ENCODE data around the gene LRG1.
"Not testable (repeated sequence)": the region's sequence is repeated elsewhere in the genome, so short reads cannot be mapped to it uniquely, and the experiment has no call there.

The LRG1 gene

GRCh38 chr19:4550479-4551050 lies 10.7 kb upstream of the LRG1 start:
- DNase-seq (ENCODE audit: low read depth in 2 of 2): no peak

DNA sequence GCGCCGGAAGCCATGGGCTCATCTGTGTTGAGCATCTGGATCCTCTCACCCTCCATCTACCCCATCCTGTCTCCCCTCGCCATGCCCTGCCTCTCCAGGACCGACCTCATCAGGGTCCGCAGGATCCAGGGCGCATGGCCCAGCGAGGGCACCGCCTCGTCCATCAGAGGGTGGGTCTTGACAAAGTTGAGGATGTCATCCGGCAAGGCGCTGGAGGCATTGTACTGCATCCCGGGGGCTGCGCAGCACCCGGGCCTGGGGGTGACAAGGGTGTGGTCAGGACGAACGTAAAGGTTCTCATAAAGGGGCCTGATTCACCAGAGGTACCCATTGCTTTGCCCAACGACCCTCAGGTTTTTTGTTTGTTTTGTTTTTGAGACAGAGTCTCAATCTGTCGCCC lies 10.2 kb upstream of the LRG1 start:
- no peak for DNase-seq (ENCODE audit: low read depth in 2 of 2)

DNA sequence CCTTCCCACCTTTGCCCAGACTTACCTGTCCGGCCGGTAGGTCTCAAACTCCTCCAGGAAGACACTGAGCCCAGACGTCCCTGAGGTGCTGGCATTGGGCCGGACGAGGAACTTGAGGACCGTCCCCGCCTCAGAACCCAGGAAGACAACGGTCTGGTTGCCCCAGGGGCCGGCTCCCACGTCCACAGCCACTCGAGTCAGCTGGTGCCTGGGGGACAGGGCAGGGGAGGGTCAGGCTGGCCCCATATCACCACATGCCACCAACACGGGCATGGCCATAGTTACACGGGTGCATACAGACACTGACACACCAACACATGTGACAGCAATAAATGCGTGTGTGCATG lies 8.4 kb upstream of the LRG1 start:
- DNase-seq (ENCODE audit: low read depth in 2 of 2): no peak

GRCh38 chr19:4547303-4548237 lies 7.7 kb upstream of the LRG1 start:
- no peak for DNase-seq (ENCODE audit: low read depth in 2 of 2)

DNA sequence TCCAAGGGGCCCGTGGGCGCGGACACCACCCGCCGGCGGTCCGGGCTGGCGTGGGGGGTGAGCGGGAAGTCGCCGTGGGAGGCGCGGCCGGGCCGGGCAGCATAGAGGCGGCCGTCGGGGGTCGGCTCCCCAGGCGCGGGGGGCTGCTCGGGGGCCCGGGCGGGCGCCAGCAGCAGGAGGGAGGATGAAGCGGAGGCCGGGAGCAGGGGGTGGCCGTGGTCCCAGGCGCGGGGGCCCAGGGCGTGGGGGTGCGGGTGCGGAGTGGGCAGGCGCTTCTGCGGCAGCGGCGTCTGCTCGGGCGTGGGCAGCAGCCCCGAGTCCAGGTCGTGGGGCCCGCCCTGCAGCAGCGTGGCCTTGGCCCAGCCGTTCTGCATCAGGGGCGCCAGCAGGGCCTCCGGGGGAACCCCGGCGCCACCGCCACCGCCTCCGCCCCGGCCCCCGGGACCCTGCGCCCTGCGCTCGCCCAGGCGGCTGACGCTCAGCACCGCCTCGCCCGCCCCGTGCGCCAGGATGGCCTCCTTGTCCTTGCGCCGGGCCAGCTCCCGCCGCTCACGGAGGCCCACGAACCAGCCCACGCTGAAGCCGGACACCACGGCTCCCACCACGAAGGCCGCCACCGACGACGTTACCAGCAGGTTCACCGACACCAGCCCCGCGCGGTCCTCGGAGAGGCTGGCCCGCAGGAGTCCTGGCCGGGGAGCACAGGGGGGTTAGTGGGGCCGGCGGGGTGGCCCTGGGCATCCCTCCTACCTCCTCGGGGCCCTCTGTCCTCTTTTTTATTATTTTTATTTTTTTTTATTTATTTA lies 4.2 kb upstream of the LRG1 start:
- no peak for DNase-seq (ENCODE audit: low read depth in 2 of 2)

GRCh38 chr19:4542896-4543841 lies 3.3 kb upstream of the LRG1 start:
- DNase-seq (ENCODE audit: low read depth in 2 of 2): no peak

GRCh38 chr19:4541806-4542145 lies 1.9 kb upstream of the LRG1 start:
- not testable (repeated sequence) for DNase-seq (ENCODE audit: low read depth in 2 of 2)

- no peak for DNase-seq (ENCODE audit: low read depth in 2 of 2)
Measured at GRCh38 chr19:4541114-4541805, 1.4 kb upstream of the LRG1 start.

DNA sequence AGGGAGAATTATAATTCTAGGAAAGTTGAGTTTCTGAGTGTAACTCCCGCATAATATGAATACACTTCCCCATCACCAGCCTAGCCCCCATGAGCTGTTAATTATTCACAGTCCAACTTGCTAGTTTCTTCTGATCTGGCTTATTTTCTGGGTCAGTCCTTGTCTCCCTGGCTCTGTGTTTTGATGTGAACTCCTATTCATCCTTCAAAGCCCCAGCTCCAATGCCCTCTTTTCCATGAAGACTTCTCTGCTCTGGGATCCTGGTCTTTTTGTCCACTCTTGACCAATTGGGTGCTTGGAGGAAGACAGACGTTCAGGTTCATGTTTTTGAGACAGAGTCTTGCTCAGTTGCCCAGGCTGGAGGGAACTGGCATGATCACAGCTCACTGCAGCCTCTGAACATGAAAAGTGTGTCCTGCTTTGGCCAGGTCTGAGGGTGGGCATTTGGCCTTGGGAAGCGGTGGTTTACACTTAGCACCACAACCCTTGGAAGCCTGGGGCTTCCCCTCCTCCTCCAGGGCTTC lies 605 bp downstream of the LRG1 start:
- no peak for DNase-seq (ENCODE audit: low read depth in 2 of 2)

- no peak for DNase-seq (ENCODE audit: low read depth in 2 of 2)
Measured at GRCh38 chr19:4538601-4538954, 1.3 kb downstream of the LRG1 start.

DNA sequence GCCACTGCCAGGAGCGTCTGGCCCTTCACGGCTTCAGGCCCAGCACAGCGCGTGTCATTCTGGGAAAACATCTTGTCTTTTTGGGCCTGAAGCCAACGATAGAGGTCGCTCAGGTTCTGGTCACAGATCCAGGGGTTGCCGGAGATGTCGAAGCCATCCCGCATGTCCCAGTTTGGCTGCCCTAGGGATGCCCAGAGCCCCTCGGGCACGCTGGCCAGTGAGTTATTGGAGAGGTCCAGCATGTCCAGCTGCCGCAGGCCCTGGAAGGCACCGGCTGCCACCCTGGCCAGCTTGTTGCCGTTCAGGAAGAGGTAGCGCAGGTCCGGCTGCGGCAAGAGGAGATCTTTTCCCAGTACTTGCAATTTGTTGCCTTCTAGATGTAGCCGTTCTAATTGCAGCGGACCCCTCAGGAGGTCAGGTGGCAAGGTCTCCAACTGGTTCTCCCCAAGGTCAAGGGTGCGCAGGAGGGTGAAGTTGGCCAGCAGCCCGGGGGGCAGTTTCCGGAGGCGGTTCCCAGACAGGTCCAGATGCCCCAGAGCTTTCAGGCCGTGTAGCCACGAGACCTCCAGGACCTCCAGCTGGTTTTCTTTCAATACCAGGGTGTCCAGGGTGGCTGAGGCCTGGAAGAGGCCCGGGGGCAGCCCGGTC lies 1.8 kb downstream of the LRG1 start:
- DNase-seq (ENCODE audit: low read depth in 2 of 2): no peak

DNA sequence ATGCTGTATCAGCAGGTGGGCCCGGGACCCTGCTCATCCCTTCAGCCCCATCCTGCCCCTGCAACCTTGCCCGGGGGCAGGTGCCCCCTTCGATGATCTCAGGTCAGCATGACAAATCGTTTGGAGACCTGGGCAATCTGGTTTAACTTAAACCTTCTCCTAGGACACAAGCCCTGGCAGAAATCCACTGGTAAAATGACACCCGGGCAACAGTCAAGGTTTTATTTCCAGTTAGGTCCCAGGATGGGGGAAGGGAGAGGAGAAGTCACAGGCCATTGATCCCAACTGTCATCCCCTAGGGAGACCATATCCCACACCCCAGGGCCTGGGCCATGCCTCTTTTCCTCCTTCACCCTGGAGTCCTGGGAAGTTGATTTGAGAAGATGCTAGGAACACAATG lies 3.0 kb downstream of the LRG1 start:
- DNase-seq (ENCODE audit: low read depth in 2 of 2): no peak

DNA sequence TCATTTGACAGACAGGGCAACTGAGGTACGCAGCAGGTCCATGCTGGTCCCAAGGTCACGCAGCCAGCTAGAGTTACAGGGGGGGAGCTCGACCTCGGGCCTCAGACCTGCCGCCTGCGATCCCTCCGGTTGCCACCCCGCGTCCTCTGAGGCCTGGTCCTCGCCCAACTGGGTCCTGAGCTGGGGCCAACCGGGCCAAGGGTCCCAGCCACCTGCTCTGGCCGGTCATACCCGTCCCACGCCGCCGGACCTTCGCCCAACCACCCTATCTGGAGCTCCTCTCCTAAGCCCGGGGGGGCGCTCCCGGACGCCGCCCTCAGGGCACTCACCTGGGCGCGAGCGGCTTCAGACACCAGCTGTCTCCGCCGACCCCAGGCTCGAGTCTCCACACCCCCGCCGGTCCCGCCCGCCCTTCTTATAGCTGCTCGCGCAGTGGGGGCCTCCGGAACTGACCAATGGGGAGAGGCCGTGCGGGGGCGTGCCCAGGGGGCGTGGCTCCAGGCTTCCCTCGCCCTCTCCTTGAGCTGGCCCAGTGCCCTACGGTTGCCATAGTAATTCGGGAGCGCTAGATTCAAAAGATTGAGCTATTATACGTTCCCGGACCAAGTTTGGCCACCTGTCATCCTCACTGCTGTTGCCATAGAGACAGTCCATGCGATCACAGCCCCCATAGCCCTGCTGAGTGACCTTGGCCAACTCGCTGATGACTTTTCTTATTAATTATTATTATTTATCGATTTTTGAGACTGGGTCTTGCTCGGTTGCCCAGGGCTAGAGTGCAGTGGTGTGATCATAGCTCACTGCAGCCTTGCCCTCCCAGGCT lies 4.8 kb downstream of the LRG1 start, which contains the start of gene PLIN5:
PLIN5 (minus strand) TSS at position 389 of the 823 bp plus-strand sequence. CDS start 1,150 bp downstream, outside the sequence.
- DNase-seq (ENCODE audit: low read depth in 2 of 2): peak in 1 of 2 donors; percentile 50

DNA sequence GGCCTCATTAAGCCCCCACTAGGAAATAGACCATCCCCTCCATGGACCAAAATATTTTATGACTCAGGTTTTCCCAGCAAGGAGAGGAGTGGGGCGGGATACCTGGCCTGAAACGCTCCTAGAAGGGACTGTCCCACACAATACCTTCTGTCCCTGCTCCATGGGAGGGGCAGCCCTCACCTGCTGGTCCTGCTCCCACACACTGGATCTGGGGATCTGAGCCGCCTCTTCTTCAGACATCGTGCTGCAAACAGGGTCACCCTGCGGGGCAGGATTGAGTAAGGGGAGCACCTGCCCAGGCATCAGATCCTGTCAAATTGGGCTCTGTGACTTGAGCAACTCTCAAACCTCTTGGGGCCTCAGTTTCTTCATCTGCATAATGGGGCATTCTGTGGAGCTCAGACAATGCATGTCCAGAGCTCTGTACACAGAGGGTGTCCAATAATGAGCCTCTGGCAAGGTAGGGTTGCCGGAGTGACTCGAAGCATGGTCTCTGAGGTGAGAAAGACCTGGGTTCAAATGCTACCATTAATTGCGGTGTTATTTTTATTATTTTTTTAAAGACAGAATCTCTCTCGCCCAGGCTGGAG lies 5.9 kb downstream of the LRG1 start:
- DNase-seq (ENCODE audit: low read depth in 2 of 2): no peak

- DNase-seq (ENCODE audit: low read depth in 2 of 2): no peak
Measured at GRCh38 chr19:4533334-4533733, 6.5 kb downstream of the LRG1 start.

GRCh38 chr19:4531562-4532165 lies 8.2 kb downstream of the LRG1 start:
- no peak for DNase-seq (ENCODE audit: low read depth in 2 of 2)

GRCh38 chr19:4529924-4530522 lies 9.8 kb downstream of the LRG1 start:
- no peak for DNase-seq (ENCODE audit: low read depth in 2 of 2)

DNA sequence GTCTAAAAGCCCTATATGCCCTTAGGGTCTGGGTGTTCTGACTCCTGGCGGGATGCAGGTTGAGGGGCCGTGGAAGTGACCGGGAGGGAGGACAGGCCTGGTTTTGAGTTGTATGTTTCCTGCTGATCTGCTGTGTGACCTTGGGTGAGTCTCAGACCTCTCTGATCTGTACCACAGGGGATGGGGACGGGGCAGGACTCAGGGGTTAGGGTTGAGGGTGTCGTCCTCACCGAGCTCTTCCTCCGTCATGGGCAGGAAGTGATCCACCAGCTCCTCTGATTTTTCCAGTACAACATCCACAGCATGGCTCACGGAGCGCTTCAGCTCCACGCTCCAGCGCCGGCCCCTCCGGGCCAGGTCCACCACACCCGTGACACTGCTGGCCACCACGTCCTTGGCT lies 11.0 kb downstream of the LRG1 start:
- no peak for DNase-seq (ENCODE audit: low read depth in 2 of 2)
